ENCODE data around the gene SLC66A3.

The SLC66A3 gene

DNA sequence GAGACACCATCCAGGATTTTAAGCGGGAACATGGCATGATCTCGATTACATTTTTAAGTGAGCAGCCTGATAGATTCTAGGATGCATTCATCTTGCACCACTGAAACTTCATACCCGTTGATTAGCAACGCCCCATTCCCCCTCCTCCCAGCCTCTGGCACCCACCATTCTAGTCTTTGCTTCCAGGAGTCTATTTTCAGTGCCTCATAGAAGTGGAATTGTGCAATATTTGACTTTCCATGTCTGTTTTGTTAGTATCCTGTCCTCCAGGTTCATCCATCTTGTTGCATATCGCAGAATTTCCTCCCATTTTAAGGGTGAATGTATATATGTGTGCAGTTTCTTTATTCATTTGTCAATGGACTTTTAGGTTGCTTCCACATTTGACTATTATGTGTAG lies 20.9 kb upstream of the SLC66A3 start:
- DNase-seq (ENCODE audit: low read depth), result no peak
- H3K4me3 ChIP-seq (ENCODE audit: low read depth, low read length), result no peak overlapping the region
- TF ChIP-seq, protein P1, sequence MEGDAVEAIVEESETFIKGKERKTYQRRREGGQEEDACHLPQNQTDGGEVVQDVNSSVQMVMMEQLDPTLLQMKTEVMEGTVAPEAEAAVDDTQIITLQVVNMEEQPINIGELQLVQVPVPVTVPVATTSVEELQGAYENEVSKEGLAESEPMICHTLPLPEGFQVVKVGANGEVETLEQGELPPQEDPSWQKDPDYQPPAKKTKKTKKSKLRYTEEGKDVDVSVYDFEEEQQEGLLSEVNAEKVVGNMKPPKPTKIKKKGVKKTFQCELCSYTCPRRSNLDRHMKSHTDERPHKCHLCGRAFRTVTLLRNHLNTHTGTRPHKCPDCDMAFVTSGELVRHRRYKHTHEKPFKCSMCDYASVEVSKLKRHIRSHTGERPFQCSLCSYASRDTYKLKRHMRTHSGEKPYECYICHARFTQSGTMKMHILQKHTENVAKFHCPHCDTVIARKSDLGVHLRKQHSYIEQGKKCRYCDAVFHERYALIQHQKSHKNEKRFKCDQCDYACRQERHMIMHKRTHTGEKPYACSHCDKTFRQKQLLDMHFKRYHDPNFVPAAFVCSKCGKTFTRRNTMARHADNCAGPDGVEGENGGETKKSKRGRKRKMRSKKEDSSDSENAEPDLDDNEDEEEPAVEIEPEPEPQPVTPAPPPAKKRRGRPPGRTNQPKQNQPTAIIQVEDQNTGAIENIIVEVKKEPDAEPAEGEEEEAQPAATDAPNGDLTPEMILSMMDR (IDR thresholded peaks at IDR 0.05; ENCODE audit: control insufficient read depth, extremely low read depth, insufficient read depth), result no peak

DNA sequence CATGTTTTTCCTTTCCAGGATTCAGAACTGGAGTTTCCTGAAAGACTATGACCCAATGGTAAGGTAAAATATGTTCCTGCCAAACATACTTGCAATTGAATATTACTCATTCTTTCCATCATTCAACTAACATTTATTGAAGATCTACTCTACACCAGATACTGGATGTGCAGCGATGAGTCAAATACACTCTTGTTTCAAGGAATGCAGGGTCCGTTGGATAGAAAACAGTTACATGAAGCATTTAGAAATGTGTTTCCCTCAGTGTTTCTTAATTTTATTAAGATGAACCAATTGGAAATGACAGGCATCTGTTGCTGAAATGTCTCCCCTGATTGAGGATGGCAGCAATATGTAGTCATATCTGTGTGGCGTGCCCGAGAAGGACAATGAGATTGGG lies 14.8 kb upstream of the SLC66A3 start:
- no peak for DNase-seq (ENCODE audit: low read depth)
- no peak overlapping the region for H3K4me3 ChIP-seq (ENCODE audit: low read depth, low read length)
- TF ChIP-seq, protein P1 (IDR thresholded peaks at IDR 0.05; ENCODE audit: control insufficient read depth, extremely low read depth, insufficient read depth), result no peak

DNA sequence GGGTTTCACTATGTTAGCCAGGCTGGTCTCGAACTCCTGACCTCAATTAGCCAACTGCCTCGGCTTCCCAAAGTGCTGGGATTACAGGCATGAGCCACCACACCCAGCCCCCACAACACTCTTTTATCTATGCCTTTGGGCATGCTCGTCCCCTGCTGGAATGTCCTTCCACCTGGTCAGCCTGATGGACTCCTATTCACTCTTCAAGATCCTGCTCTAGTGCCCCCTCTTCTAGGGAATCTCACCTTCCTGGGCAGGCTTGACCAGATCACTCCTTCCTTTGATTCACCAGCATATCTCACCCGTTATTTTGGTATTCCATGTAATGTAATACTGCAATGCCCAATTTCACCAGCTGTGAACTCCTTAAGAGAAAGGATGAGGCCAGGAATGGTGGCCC lies 13.9 kb upstream of the SLC66A3 start:
- no peak overlapping the region for H3K4me3 ChIP-seq (ENCODE audit: low read depth, low read length)
- no peak for DNase-seq (ENCODE audit: low read depth)
- TF ChIP-seq, protein P1 (IDR thresholded peaks at IDR 0.05; ENCODE audit: control insufficient read depth, extremely low read depth, insufficient read depth), result no peak

DNA sequence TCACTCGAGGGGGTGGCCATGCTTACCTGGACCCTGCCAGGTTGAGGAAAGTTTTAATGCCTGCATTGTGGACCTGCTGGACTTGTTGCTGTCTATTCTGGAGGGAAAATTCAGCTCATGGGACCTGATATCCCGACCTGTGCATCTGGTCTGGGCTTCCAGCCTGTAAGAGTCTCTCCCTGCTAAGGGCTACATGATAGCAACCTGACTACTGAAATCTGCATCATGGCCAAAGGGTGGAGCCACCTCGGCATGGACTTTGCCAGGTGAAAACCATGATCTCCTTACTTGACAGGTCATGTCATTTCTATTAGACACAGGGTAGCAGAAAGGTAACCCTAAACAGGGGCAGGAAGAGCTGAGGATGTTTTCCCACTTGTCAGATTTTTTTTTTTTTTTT lies 12.9 kb upstream of the SLC66A3 start:
- TF ChIP-seq, protein P1 (IDR thresholded peaks at IDR 0.05; ENCODE audit: control insufficient read depth, extremely low read depth, insufficient read depth), result no peak
- no peak for DNase-seq (ENCODE audit: low read depth)
- no peak overlapping the region for H3K4me3 ChIP-seq (ENCODE audit: low read depth, low read length)

DNA sequence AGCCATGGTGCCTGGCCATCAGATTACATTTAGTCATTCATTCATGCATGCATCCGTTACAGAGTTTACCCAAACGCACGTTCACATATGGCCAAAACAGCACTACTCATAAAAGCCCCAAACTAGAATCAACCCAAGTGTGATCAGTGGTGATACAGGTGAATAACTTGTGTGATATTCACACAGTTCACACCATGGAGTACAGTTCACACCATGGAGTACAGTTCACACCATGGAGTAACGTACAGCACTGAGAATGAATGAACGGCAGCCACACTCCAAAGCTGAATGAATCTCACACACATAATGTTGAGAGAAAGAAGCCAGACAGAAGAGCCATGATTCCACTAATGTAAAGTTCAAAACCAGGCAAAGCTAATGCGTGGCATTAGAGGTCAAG lies 12.3 kb upstream of the SLC66A3 start:
- TF ChIP-seq, protein P1 (IDR thresholded peaks at IDR 0.05; ENCODE audit: control insufficient read depth, extremely low read depth, insufficient read depth), result no peak
- no peak for DNase-seq (ENCODE audit: low read depth)
- no peak overlapping the region for H3K4me3 ChIP-seq (ENCODE audit: low read depth, low read length)

DNA sequence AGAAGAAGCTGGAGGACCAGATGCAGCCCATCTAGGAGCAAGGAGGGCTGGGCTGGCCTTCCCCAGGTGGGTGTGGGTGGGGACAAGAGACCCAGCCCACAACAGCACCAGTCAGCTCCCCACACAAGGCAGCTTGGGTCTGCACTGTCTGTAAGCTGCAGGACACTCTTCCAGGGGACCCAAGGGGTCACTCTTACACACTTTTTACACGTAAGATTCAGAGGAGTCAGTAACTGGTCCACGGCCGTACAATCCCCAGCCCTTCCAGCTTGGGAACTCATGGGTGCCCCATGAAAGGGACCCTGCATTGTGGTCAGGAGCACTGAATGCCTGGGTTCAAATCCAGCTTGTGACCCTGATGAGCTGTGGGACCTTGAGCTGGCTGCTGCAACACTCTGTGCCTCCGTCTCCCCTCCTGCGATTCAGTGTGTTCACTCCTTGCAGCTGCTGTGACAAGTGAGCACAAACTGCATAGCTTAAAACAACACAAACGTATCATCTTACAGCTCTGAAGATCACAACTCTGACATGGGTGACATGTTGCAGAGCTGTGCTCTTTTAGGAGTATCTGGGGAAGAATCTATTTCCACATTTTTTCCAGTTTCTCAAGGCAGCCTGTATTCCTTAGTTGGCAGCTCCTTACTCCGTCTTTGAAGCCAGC lies 11.1 kb upstream of the SLC66A3 start:
- H3K4me3 ChIP-seq (ENCODE audit: low read depth, low read length), result no peak overlapping the region
- DNase-seq (ENCODE audit: low read depth), result no peak
- TF ChIP-seq, protein P1 (IDR thresholded peaks at IDR 0.05; ENCODE audit: control insufficient read depth, extremely low read depth, insufficient read depth), result no peak

DNA sequence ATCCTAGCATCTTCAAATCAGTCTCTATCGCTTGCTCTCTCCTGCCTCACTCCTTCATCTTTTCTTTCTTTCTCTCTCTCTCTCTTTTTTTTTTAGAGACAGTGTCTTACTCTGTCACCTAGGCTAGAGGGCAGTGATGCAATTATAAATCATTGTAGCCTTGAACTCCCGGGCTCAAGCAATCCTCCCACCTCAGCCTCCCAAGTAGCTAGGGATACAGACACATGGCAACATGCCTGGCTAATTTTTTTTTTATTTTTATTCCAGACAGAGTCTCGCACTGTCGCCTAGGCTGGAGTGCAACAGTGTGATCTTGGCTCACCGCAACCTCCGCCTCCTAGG lies 10.6 kb upstream of the SLC66A3 start:
- TF ChIP-seq, protein P1 (IDR thresholded peaks at IDR 0.05; ENCODE audit: control insufficient read depth, extremely low read depth, insufficient read depth), result no peak
- DNase-seq (ENCODE audit: low read depth), result no peak
- H3K4me3 ChIP-seq (ENCODE audit: low read depth, low read length), result no peak overlapping the region

Measured in LNCaP clone FGC (cell line).